ENCODE results near the gene MYO5A.
"Not testable (repeated sequence)": the region's sequence is repeated elsewhere in the genome, so short reads cannot be mapped to it uniquely, and the experiment has no call there.

MYO5A gene

GRCh38 chr15:52505151-52505550, 23.5 kb downstream of the MYO5A start:
- DNase-seq (ENCODE audit: low spot score), result no peak

GRCh38 chr15:52503788-52504496, 24.7 kb downstream of the MYO5A start:
- DNase-seq (ENCODE audit: low spot score), result no peak

GRCh38 chr15:52502608-52503007, 26.1 kb downstream of the MYO5A start:
- DNase-seq (ENCODE audit: low spot score), result no peak

- DNase-seq (ENCODE audit: low spot score), result no peak
Observed at GRCh38 chr15:52499506-52499905, 29.2 kb downstream of the MYO5A start.

- DNase-seq (ENCODE audit: low spot score), result no peak
Observed at GRCh38 chr15:52498706-52499105, 30.0 kb downstream of the MYO5A start.

GRCh38 chr15:52496776-52497470, 31.8 kb downstream of the MYO5A start:
- DNase-seq (ENCODE audit: low spot score), result peak; percentile 29

GRCh38 chr15:52496175-52496574, 32.5 kb downstream of the MYO5A start:
- DNase-seq (ENCODE audit: low spot score), result no peak

- DNase-seq (ENCODE audit: low spot score), result no peak
Observed at GRCh38 chr15:52495125-52495524, 33.6 kb downstream of the MYO5A start.

- peak; percentile 20 for DNase-seq (ENCODE audit: low spot score)
Observed at GRCh38 chr15:52493968-52494367, 34.7 kb downstream of the MYO5A start.

GRCh38 chr15:52492132-52492531, 36.5 kb downstream of the MYO5A start:
- DNase-seq (ENCODE audit: low spot score), result no peak

GRCh38 chr15:52491472-52491871, 37.2 kb downstream of the MYO5A start:
- no peak for DNase-seq (ENCODE audit: low spot score)

GRCh38 chr15:52489430-52489829, 39.2 kb downstream of the MYO5A start:
- not testable (repeated sequence) for DNase-seq (ENCODE audit: low spot score)

- DNase-seq (ENCODE audit: low spot score), result no peak
Observed at GRCh38 chr15:52488830-52489229, 39.9 kb downstream of the MYO5A start.

- peak; percentile 70 for DNase-seq (ENCODE audit: low spot score)
Observed at GRCh38 chr15:52486003-52486996, 42.4 kb downstream of the MYO5A start.

- no peak for DNase-seq (ENCODE audit: low spot score)
Observed at GRCh38 chr15:52485290-52485689, 43.4 kb downstream of the MYO5A start.

GRCh38 chr15:52483707-52484106, 45.0 kb downstream of the MYO5A start:
- peak; percentile 32 for DNase-seq (ENCODE audit: low spot score)

- peak; percentile 87 for DNase-seq (ENCODE audit: low spot score)
Observed at GRCh38 chr15:52481915-52482314, 46.8 kb downstream of the MYO5A start.

- DNase-seq (ENCODE audit: low spot score), result no peak
Observed at GRCh38 chr15:52480990-52481389, 47.7 kb downstream of the MYO5A start.

- no peak for DNase-seq (ENCODE audit: low spot score)
Observed at GRCh38 chr15:52466716-52467115, 62.0 kb downstream of the MYO5A start.

GRCh38 chr15:52466134-52466701, 62.5 kb downstream of the MYO5A start:
- no peak for DNase-seq (ENCODE audit: low spot score)

GRCh38 chr15:52464478-52464877, 64.2 kb downstream of the MYO5A start:
- no peak for DNase-seq (ENCODE audit: low spot score)

GRCh38 chr15:52464040-52464439, 64.6 kb downstream of the MYO5A start:
- no peak for DNase-seq (ENCODE audit: low spot score)

Data from SW480 (cell line).